NK-92 (cell line): ENCODE results near the gene GPR6.

Experiments used
- DNase-seq: peaks from one replicate; lab custom pipeline; 2025; ENCODE audit not compliant: unreplicated experiment; lab: John Stamatoyannopoulos, UW

GPR6 gene

DNA sequence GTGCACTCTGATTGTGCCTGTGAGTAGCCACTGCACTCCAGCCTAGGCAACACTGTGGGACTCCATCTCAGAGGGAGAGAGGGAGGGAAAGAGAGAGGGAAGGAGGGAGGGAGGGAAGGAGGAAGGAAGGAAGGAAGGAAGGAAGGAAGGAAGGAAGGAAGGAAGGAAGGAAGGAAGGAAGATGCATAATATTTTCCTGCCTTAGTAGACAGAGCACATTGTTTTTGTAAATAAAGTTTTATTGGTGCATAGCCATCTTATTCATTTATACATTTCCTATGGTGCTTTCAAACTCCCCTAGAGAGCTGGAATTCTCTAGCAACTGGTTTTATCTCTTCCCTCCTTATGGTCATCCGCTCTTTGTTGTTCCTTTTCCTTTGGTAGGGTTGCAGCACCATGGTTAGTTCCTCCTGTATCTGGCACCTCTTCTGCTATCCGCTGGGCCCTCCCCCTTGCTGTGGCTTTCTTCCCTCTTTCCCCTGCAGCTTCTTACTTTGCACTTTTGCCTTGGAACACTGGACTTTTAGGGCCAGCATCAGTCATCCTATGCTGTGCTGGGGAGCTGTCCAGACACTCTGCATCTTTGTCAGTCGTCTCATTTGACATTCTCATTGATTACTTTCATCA lies 20.2 kb downstream of the GPR6 start:
- no peak for DNase-seq

DNA sequence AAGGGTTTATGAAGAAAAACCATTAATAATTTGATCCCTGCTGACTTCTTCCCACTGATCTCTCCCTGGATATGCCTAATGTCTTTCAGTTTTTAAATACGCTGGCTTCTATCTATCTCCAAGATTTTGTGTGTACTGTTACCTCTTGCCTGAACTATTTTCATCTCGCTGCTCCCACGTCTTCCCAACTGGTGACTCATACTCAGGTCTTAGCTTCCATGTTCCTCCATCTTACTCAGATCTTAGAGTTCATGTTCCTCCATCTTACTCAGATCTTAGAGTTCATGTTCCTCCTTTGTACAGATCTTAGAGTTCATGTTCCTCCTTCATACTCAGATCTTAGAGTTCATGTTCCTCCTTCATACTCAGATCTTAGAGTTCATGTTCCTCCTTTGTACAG lies 21.6 kb downstream of the GPR6 start:
- DNase-seq = no peak

DNA sequence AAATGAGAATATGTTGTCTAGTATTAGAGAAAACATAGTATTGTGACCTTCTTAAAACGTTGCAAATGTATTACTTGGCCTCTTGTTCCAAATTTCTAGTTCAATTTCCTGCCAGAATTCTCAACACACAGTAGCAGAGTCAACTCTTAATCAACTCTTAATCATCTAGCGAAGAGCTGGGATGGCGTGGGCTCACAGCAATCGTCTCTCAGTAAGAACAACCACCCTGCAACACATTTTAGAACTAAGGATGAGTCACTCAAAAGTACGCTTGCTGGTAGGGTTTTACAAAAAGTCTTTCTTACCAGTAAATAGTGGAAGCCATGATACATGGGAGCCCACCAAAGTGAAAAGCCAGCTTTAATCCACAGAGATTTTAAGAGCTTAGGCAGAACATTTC lies 24.6 kb downstream of the GPR6 start:
- DNase-seq = no peak

DNA sequence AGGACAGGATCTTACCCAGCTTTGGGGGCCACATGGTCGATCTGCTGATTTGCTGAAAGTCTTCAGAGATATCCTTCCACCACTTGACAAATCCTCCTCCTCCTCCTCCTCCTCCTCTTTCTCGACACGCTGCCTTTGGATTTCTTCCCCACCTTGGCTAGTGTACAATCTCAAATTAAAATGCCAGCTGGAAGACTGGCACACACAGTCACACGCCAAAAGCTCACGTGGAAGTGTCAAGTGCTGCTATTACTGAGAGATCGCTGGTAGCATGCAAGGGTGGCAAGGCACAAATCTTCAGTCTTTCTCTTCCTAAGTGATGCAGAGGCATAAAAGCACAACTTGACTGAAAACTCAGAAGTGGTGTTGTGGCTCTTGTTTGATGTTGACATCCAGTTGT lies 35.3 kb downstream of the GPR6 start:
- DNase-seq = no peak

- DNase-seq = no peak
Measured at GRCh38 chr6:110015206-110015605, 37.1 kb downstream of the GPR6 start.

- no peak for DNase-seq
Measured at GRCh38 chr6:110017306-110017705, 39.2 kb downstream of the GPR6 start.

- no peak for DNase-seq
Measured at GRCh38 chr6:110017946-110018345, 39.8 kb downstream of the GPR6 start.

DNA sequence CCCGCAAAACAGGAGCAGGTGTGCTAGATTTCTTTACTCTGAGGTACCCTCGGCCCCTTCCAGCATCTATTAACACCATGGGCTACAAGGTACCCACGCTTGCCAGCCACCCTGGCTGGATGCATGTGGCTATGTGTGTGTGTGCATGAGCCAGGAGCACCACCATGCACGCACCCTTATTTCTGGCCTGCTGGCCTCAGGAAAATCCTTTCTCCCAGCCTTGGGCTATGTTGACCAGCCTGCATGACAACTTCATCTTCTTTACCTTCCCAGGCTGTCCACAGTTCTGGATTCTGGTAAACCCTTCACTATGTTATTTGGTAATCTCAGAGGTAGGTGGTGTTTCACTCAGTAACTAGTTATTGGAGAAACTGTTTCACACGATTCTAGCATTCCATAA lies 40.4 kb downstream of the GPR6 start:
- no peak for DNase-seq

- no peak for DNase-seq
Measured at GRCh38 chr6:110020888-110021287, 42.8 kb downstream of the GPR6 start.

GRCh38 chr6:110029144-110029543 lies 51.0 kb downstream of the GPR6 start:
- no peak for DNase-seq
